ENCODE measurements around the gene ATP2C2.

DNA sequence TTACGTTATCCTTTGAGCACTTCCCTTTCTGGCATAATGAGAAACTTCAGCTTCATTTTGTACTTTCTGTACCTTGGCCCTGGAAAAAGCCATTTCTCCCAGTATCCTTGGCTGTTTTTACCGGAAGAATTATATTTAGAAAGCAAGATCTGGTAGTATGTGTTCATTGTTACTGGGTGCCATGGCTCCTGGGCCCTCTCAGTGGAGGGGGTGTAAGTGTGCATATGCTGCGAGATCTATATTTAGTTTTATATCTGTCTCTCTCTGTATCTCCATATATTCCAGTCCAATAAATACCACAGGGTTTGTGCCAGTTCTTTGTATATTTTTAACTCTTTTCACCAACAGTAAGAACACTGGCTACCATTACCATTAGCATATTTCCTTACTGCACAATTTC lies 17.7 kb downstream of the ATP2C2 start:
- TF ChIP-seq, protein P1, sequence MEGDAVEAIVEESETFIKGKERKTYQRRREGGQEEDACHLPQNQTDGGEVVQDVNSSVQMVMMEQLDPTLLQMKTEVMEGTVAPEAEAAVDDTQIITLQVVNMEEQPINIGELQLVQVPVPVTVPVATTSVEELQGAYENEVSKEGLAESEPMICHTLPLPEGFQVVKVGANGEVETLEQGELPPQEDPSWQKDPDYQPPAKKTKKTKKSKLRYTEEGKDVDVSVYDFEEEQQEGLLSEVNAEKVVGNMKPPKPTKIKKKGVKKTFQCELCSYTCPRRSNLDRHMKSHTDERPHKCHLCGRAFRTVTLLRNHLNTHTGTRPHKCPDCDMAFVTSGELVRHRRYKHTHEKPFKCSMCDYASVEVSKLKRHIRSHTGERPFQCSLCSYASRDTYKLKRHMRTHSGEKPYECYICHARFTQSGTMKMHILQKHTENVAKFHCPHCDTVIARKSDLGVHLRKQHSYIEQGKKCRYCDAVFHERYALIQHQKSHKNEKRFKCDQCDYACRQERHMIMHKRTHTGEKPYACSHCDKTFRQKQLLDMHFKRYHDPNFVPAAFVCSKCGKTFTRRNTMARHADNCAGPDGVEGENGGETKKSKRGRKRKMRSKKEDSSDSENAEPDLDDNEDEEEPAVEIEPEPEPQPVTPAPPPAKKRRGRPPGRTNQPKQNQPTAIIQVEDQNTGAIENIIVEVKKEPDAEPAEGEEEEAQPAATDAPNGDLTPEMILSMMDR (IDR thresholded peaks at IDR 0.05; ENCODE audit: low read depth, low read length): no peak
- TF ChIP-seq, protein P2, sequence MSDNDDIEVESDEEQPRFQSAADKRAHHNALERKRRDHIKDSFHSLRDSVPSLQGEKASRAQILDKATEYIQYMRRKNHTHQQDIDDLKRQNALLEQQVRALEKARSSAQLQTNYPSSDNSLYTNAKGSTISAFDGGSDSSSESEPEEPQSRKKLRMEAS (IDR thresholded peaks at IDR 0.05; ENCODE audit: low read depth, low read length): no peak
- TF ChIP-seq POLR2A (IDR thresholded peaks at IDR 0.05; ENCODE audit: extremely low read depth, insufficient read length): no peak
